ENCODE measurements around the gene RFNG. TPM values are rescaled to one million over a fixed set of nuclear protein-coding genes. Genes with fewer than 3 reads are reported as not detected.

Gene RFNG
- 42.4 TPM for total RNA-seq

GRCh38 chr17:82051776-82052637, at the start of gene RFNG, which contains the start of gene GPS1:
Gene RFNG (minus strand): TSS chr17:82051811. CDS start chr17:82051766, 45 bp downstream.
Gene GPS1 (plus strand): TSS chr17:82051898. CDS start chr17:82051932, 34 bp downstream.
- DNase-seq (ENCODE audit: low spot score) (peak; percentile 88), ATAC-seq (peak; percentile 69)
- intact Hi-C loops (cut with DNase I) = no loop called here

GRCh38 chr17:82101301-82101715, 49.7 kb upstream of the RFNG start:
- no peak for ATAC-seq
- intact Hi-C loops (cut with DNase I) = loop anchor here (10.0 kb wide), 1 partner anchor 53 kb away; no protein-coding TSS in a partner anchor
- no peak for DNase-seq (ENCODE audit: low spot score)

GRCh38 chr17:82100502-82101298, 49.1 kb upstream of the RFNG start:
- no peak for ATAC-seq
- intact Hi-C loops (cut with DNase I) = loop anchor here (10.0 kb wide), 1 partner anchor 54 kb away; no protein-coding TSS in a partner anchor
- DNase-seq (ENCODE audit: low spot score) = no peak

GRCh38 chr17:82098939-82099763, 47.5 kb upstream of the RFNG start:
- ATAC-seq = peak; percentile 18
- no peak for DNase-seq (ENCODE audit: low spot score)
- intact Hi-C loops (cut with DNase I) = no loop called here

- DNase-seq (ENCODE audit: low spot score) (peak; percentile 97), ATAC-seq (peak; percentile 72)
- intact Hi-C loops (cut with DNase I) = no loop called here
Measured at GRCh38 chr17:82098169-82098938, 46.7 kb upstream of the RFNG start, which contains the start of gene FASN. Gene FASN (minus strand): TSS chr17:82098236. CDS start chr17:82096445, 1,791 bp downstream.

GRCh38 chr17:82097919-82098168, 46.2 kb upstream of the RFNG start:
- no peak for ATAC-seq
- no peak for DNase-seq (ENCODE audit: low spot score)
- intact Hi-C loops (cut with DNase I) = no loop called here

- intact Hi-C loops (cut with DNase I) = no loop called here
- DNase-seq (ENCODE audit: low spot score) = no peak
- ATAC-seq = no peak
Measured at GRCh38 chr17:82097184-82097918, 45.7 kb upstream of the RFNG start.

- intact Hi-C loops (cut with DNase I) = no loop called here
Measured at GRCh38 chr17:82096709-82097183, 45.1 kb upstream of the RFNG start.

GRCh38 chr17:82095777-82096708, 44.4 kb upstream of the RFNG start:
- intact Hi-C loops (cut with DNase I) = no loop called here
- no peak for DNase-seq (ENCODE audit: low spot score)
- ATAC-seq = no peak

More at GRCh38 chr17:82096709-82097183, 45.1 kb upstream of the RFNG start:
- ATAC-seq = no peak
- DNase-seq (ENCODE audit: low spot score) = no peak

GRCh38 chr17:82094931-82095776, 43.5 kb upstream of the RFNG start:
- ATAC-seq (no peak), DNase-seq (ENCODE audit: low spot score) (no peak)
- intact Hi-C loops (cut with DNase I) = no loop called here

GRCh38 chr17:82092995-82093751, 41.6 kb upstream of the RFNG start:
- ATAC-seq (no peak), DNase-seq (ENCODE audit: low spot score) (no peak)
- intact Hi-C loops (cut with DNase I) = no loop called here

GRCh38 chr17:82092628-82092994, 41.0 kb upstream of the RFNG start:
- no peak for DNase-seq (ENCODE audit: low spot score)
- intact Hi-C loops (cut with DNase I) = no loop called here
- no peak for ATAC-seq

GRCh38 chr17:82092094-82092586, 40.5 kb upstream of the RFNG start:
- DNase-seq (ENCODE audit: low spot score) (no peak), ATAC-seq (no peak)
- intact Hi-C loops (cut with DNase I) = no loop called here

GRCh38 chr17:82091264-82092066, 39.9 kb upstream of the RFNG start:
- intact Hi-C loops (cut with DNase I) = no loop called here
- DNase-seq (ENCODE audit: low spot score) (no peak), ATAC-seq (no peak)
